Measurements from ENCODE around the gene CEACAM1. TPM values are rescaled to one million over a fixed set of nuclear protein-coding genes. Genes with fewer than 3 reads are reported as not detected.

CEACAM1 gene
- total and polyA plus RNA-seq, 2 of the 13 experiments (the other 11 are each of a cell fraction or from before 2014, with no cell fraction given): 13.5 to 332 TPM

DNA sequence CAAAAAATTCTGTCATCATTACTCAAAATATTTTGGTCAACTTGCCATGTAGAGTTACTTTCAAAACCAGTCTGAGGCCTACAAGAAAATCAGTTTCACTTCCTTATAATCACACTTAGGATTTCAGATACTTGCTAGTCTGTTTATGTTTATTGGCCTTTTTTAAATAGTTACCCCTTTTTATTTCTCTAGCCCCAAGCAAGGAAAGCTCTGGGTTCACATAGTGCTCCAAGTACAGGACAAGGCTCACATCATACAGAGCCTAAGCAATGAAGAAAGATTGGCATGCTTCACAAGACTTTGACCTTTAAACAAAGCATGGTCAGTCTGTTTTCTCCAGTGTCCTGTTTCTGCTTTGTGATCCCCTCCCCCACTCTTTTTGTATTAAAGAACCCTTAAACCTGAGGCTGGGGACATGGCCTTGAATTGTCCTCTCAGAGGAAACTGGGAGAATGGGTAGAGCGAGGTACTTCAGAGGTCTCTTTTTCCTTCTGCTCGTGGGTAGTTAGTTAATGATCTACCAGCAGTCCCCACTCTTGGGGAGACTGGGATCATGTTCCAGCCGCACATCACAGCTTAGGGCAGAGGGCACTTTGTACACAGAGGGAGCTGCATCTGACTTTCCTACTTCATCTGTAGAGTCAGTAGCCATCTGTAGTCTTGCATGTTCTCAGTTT, 30.7 kb downstream of the CEACAM1 start (continued):
- TF ChIP-seq, protein P1, sequence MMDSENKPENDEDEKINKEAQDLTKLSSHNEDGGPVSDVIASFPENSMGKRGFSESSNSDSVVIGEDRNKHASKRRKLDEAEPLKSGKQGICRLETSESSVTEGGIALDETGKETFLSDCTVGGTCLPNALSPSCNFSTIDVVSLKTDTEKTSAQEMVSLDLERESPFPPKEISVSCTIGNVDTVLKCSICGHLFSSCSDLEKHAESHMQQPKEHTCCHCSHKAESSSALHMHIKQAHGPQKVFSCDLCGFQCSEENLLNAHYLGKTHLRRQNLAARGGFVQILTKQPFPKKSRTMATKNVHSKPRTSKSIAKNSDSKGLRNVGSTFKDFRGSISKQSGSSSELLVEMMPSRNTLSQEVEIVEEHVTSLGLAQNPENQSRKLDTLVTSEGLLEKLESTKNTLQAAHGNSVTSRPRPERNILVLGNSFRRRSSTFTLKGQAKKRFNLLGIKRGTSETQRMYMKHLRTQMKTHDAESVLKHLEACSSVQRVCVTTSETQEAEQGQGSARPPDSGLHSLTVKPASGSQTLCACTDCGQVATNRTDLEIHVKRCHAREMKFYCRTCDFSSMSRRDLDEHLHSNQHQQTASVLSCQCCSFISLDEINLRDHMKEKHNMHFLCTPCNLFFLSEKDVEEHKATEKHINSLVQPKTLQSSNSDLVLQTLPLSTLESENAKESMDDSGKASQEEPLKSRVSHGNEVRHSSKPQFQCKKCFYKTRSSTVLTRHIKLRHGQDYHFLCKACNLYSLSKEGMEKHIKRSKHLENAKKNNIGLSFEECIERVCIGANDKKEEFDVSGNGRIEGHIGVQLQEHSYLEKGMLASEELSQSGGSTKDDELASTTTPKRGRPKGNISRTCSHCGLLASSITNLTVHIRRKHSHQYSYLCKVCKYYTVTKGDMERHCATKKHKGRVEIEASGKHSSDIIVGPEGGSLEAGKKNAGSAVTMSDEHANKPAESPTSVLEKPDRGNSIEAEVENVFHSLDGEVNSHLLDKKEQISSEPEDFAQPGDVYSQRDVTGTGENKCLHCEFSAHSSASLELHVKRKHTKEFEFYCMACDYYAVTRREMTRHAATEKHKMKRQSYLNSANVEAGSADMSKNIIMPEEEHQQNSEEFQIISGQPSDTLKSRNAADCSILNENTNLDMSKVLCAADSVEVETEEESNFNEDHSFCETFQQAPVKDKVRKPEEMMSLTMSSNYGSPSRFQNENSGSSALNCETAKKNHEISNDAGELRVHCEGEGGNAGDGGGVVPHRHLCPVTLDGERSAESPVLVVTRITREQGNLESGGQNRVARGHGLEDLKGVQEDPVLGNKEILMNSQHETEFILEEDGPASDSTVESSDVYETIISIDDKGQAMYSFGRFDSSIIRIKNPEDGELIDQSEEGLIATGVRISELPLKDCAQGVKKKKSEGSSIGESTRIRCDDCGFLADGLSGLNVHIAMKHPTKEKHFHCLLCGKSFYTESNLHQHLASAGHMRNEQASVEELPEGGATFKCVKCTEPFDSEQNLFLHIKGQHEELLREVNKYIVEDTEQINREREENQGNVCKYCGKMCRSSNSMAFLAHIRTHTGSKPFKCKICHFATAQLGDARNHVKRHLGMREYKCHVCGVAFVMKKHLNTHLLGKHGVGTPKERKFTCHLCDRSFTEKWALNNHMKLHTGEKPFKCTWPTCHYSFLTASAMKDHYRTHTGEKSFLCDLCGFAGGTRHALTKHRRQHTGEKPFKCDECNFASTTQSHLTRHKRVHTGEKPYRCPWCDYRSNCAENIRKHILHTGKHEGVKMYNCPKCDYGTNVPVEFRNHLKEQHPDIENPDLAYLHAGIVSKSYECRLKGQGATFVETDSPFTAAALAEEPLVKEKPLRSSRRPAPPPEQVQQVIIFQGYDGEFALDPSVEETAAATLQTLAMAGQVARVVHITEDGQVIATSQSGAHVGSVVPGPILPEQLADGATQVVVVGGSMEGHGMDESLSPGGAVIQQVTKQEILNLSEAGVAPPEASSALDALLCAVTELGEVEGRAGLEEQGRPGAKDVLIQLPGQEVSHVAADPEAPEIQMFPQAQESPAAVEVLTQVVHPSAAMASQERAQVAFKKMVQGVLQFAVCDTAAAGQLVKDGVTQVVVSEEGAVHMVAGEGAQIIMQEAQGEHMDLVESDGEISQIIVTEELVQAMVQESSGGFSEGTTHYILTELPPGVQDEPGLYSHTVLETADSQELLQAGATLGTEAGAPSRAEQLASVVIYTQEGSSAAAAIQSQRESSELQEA (CRISPR knock-in tag; IDR thresholded peaks at IDR 0.05; ENCODE audit: not compliant biosample characterization): no peak
- TF ChIP-seq POLR2G (IDR thresholded peaks at IDR 0.05; ENCODE audit: low read depth, low read length) (peak; percentile 95), POLR2A (IDR thresholded peaks at IDR 0.05; ENCODE audit: insufficient read depth in 1 of 2, low read depth in 2 of 2, low read length in 2 of 2) (peak; percentile 86 to 90), ZSCAN20 (CRISPR knock-in tag; IDR thresholded peaks at IDR 0.05; ENCODE audit: borderline replicate concordance) (no peak), SMAD3 (CRISPR knock-in tag; IDR thresholded peaks at IDR 0.05) (peak; percentile 72), ZSCAN31 (CRISPR knock-in tag; IDR thresholded peaks at IDR 0.05; ENCODE audit: low read depth) (no peak), ZNF772 (CRISPR knock-in tag; IDR thresholded peaks at IDR 0.05) (peak; percentile 63; the same call in 1 of the 2 replicates), ZNF7 (CRISPR knock-in tag; IDR thresholded peaks at IDR 0.05) (no peak), GATAD2A (CRISPR knock-in tag; IDR thresholded peaks at IDR 0.05) (peak; percentile 97), ZNF432 (CRISPR knock-in tag; IDR thresholded peaks at IDR 0.05; ENCODE audit: borderline replicate concordance) (no peak), ZBTB1 (CRISPR knock-in tag; IDR thresholded peaks at IDR 0.05; ENCODE audit: borderline replicate concordance) (no peak), FOXA1 (IDR thresholded peaks at IDR 0.05) (no peak), FOXA1 (CRISPR knock-in tag; IDR thresholded peaks at IDR 0.05) (peak; percentile 81), HOXA7 (CRISPR knock-in tag; IDR thresholded peaks at IDR 0.05) (no peak)
- TF ChIP-seq, protein P2, sequence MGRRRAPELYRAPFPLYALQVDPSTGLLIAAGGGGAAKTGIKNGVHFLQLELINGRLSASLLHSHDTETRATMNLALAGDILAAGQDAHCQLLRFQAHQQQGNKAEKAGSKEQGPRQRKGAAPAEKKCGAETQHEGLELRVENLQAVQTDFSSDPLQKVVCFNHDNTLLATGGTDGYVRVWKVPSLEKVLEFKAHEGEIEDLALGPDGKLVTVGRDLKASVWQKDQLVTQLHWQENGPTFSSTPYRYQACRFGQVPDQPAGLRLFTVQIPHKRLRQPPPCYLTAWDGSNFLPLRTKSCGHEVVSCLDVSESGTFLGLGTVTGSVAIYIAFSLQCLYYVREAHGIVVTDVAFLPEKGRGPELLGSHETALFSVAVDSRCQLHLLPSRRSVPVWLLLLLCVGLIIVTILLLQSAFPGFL (CRISPR knock-in tag; IDR thresholded peaks at IDR 0.05): no peak
- TF ChIP-seq, protein P3, sequence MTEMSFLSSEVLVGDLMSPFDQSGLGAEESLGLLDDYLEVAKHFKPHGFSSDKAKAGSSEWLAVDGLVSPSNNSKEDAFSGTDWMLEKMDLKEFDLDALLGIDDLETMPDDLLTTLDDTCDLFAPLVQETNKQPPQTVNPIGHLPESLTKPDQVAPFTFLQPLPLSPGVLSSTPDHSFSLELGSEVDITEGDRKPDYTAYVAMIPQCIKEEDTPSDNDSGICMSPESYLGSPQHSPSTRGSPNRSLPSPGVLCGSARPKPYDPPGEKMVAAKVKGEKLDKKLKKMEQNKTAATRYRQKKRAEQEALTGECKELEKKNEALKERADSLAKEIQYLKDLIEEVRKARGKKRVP (CRISPR knock-in tag; IDR thresholded peaks at IDR 0.05): no peak
- TF ChIP-seq, protein P4, sequence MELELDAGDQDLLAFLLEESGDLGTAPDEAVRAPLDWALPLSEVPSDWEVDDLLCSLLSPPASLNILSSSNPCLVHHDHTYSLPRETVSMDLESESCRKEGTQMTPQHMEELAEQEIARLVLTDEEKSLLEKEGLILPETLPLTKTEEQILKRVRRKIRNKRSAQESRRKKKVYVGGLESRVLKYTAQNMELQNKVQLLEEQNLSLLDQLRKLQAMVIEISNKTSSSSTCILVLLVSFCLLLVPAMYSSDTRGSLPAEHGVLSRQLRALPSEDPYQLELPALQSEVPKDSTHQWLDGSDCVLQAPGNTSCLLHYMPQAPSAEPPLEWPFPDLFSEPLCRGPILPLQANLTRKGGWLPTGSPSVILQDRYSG (CRISPR knock-in tag; IDR thresholded peaks at IDR 0.05): no peak

Data from HepG2 (cell line).